Omental fat pad (tissue), 4 donors: ENCODE results near the gene VPS72. TPM values are rescaled to one million over a fixed set of nuclear protein-coding genes. Genes with fewer than 3 reads are reported as not detected.

Experiments used
- ATAC-seq: fragments of 150-250 bp; one replicate; pipeline ENCODE4 v1.9.1; 2016; ENCODE audit warnings: mild to moderate bottlenecking, moderate library complexity; ENCODE audit not compliant: low FRiP score
- DNase-seq: peaks from one replicate; pipeline ENCODE4 v3.0.0-alpha.2; 2019; ENCODE audit warnings: low spot score
- CTCF ChIP-seq, 3 donors: fragments of 450-650 bp; IDR thresholded peaks; one replicate each; pipeline ENCODE4 v1.5.1; 2016 to 2017; ENCODE audit warnings: antibody characterized with exemption in 3 of 3, mild to moderate bottlenecking in 3 of 3, moderate library complexity in 2 of 3
- total RNA-seq, 4 donors: library from RNA; depleted of rRNA; stranded (reverse); fragments of >200 nt; gene quantifications; one replicate each; pipeline ENCODE4 v1.1.0, GENCODE V29; 2016

VPS72 gene, protein sequence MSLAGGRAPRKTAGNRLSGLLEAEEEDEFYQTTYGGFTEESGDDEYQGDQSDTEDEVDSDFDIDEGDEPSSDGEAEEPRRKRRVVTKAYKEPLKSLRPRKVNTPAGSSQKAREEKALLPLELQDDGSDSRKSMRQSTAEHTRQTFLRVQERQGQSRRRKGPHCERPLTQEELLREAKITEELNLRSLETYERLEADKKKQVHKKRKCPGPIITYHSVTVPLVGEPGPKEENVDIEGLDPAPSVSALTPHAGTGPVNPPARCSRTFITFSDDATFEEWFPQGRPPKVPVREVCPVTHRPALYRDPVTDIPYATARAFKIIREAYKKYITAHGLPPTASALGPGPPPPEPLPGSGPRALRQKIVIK
- 10 to 100 TPM; 24.0 to 26.1 (median 24.6) TPM for total RNA-seq

DNA sequence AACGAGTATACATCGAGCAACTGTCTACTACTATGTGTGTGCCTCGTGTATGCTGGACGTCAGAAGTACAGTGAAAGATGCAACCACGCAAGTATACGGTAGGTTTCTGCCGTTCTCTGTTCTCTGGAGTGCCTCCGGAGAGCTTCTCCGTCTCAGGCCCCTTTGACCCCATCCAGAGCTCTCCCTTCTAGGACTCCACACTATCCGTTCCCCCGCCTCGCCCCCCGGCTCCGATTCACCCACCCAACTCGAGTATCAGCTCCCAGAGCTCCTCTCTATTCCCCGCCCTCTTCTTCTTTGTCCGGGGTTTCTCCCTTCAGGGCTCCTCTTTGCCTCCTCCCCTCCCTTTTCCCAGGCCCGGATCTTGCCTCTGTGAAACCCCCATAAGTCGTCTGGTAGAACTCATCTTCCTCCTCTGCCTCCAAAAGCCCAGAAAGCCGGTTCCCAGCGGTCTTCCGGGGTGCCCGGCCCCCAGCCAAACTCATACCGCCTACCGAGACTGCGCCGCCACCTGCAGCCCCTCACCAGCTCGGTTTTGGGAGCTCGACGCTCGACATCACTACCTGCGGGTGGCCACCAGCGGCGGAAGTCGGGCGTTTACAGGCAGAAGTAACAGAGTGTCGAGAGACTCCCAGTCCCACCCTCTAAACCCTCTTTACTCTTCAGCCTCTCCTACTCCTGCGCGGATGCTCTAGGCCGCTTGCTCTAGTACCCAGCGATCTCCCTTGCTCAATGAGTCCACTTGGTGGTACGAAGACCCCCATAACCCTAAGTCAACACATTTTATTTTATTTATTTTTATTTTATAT lies at the start of gene VPS72:
TSS of gene VPS72 (minus strand) at position 561 of the 809 bp plus-strand sequence. CDS start at position 485, 76 bp downstream.
- ATAC-seq: peak; percentile 93
- no peak for TF ChIP-seq CTCF (IDR thresholded peaks at IDR 0.05)
- peak; percentile 65 for DNase-seq

DNA sequence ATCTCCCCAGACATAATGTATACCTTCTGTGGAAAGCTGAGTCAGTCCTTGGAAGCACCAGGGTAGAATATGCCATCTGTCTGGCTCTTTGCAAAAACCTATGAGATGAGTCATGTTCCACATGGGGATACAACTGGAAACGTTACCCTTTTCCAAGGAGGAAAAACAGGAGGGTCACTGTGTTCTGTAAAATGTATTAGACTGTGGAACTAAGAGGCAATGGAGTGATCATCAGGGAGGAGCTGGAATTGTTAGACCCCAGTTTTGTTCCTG lies 48.4 kb upstream of the VPS72 start:
- ATAC-seq (no peak), DNase-seq (no peak)
- no peak for TF ChIP-seq CTCF (IDR thresholded peaks at IDR 0.05)

- DNase-seq: no peak
- TF ChIP-seq CTCF (IDR thresholded peaks at IDR 0.05): no peak
- no peak for ATAC-seq
Observed at GRCh38 chr1:151237678-151238466, 47.9 kb upstream of the VPS72 start.

DNA sequence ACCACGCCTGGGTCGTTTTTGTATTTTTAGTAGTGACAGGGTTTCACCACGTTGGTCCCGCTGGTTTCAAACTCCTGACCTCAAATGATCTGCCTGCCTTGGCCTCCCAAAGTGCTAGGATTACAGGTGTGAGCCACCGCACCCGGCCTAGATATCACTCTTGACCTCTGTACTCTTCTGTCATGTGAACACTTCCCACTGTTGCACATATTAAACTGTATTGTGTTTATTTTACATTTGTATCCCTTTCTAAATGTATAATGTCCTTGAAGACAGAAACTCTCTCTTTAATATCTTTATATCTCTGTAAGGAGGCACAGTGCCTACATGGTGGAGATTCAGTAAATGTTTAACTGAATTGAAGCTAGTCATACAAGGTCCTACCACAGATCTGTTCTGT lies 45.2 kb upstream of the VPS72 start:
- ATAC-seq (no peak), DNase-seq (no peak)
- no peak for TF ChIP-seq CTCF (IDR thresholded peaks at IDR 0.05)

DNA sequence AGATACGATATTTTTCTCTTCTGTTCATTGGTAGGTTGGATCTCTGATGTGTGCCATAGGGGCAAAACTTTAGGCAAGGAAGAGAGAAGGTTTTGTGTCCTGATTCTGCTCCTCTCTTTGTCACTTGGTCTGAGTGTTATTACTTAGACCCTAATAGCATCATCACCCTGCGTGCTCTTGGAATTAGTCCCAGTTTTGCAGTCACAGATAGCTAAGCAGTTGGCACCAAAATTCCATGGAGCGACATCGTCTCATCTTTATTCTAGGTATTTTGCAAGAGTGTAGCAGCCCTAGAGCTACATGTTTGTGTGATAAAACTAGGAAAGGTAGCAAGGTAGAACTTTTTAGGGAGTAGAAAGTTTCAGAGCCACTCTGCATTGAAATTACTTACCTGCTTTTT lies 32.1 kb upstream of the VPS72 start:
- ATAC-seq (no peak), DNase-seq (no peak)
- TF ChIP-seq CTCF (IDR thresholded peaks at IDR 0.05): no peak

GRCh38 chr1:151221616-151222015 lies 31.6 kb upstream of the VPS72 start:
- TF ChIP-seq CTCF (IDR thresholded peaks at IDR 0.05): no peak
- DNase-seq: no peak
- no peak for ATAC-seq
